K562 (cell line): ENCODE measurements around the gene PLAC9. TPM values are rescaled to one million over a fixed set of nuclear protein-coding genes. Genes with fewer than 3 reads are reported as not detected.

Experiments
- ATAC-seq: fragments of 200-7000 bp; cut with Tn5 transposase; 3 replicates; pipeline ENCODE4 v1.9.1; 2020; ENCODE audit warnings: moderate library complexity
- BruUV-seq: library from RNA; stranded (reverse); fragments of 400-500 nt; replicated peaks from 2 replicates; lab custom pipeline; 2021; lab: Mats Ljungman, UMichigan
- CTCF ChIA-PET: fragments of 300-600 bp; formaldehyde crosslinking; extraction: SDS; loops from one replicate; lab custom pipeline; 2021; ENCODE audit warnings: low intra/inter-chr PET ratio; lab: Yijun Ruan, JAX
- POLR2A ChIA-PET: fragments of 300-600, 350-650 bp; sonication (Branson Sonifier 250); formaldehyde crosslinking; extraction: SDS; loops from one replicate; lab custom pipeline; 2021; ENCODE audit warnings: antibody characterized with exemption, inconsistent platforms; lab: Yijun Ruan, JAX
- DNase-seq, 4 experiments: peaks; one replicate each; pipeline versions ENCODE4 v3.0.0 to v3.0.0-alpha.2; 2011 to 2018; ENCODE audit warnings: low spot score in 3 of 4, mixed read lengths in 3 of 4; ENCODE audit errors: extremely low read depth in 1 of 4
- FAIRE-seq: peaks from 2 replicates; lab custom pipeline; 2011; peaks lifted over from hg19 to GRCh38; lab: Jason Lieb, UNC
- H2AFZ ChIP-seq: 2 replicates; pipeline ENCODE4 v1.6.0; 2011; ENCODE audit warnings: low read depth, low read length, control low read depth, inconsistent platforms
- H3K27ac ChIP-seq: fragments of 200-600 bp; 3 replicates; pipeline ENCODE4 v1.8.0; 2011; ENCODE audit warnings: low read depth, mild to moderate bottlenecking, control low read depth, inconsistent platforms, low read length, moderate library complexity, mixed read lengths; ENCODE audit errors: extremely low read depth
- H3K27me3 ChIP-seq, 2 experiments: fragments of 300-600 bp in 1 of 2; 2 replicates in 1 of 2; 3 replicates in 1 of 2; pipeline versions ENCODE4 v1.6.0 to v1.8.0; 2011; ENCODE audit warnings: inconsistent platforms in 2 of 2, low read length in 2 of 2, mild to moderate bottlenecking in 1 of 2, mixed read lengths in 1 of 2, moderate library complexity in 1 of 2; ENCODE audit not compliant: control insufficient read depth in 2 of 2, insufficient read depth in 2 of 2
- H3K36me3 ChIP-seq: fragments of 300-600 bp; 3 replicates; pipeline ENCODE4 v1.8.0; 2011; ENCODE audit warnings: mild to moderate bottlenecking, low read length, inconsistent platforms; ENCODE audit not compliant: control insufficient read depth, insufficient read depth
- H3K4me1 ChIP-seq, 2 experiments: fragments of 200-600 bp in 1 of 2; replicated peaks in 1 of 2; 2 replicates in 1 of 2; 3 replicates in 1 of 2; pipeline versions ENCODE4 v1.5.1 to v1.8.0; 2011; ENCODE audit warnings: inconsistent platforms in 2 of 2, low read length in 2 of 2, mild to moderate bottlenecking in 1 of 2, mixed read lengths in 1 of 2, moderate library complexity in 1 of 2; ENCODE audit not compliant: control insufficient read depth in 2 of 2, insufficient read depth in 2 of 2
- H3K4me2 ChIP-seq: 2 replicates; pipeline ENCODE4 v1.6.1; 2011; ENCODE audit warnings: low read length, control low read depth, inconsistent platforms, mixed read lengths; ENCODE audit not compliant: insufficient read depth
- H3K4me3 ChIP-seq: fragments of 200-600 bp; sonication (generic), shearing (Covaris generic); 2 replicates; pipeline ENCODE4 v1.5.1; 2016; ENCODE audit warnings: control low read depth, inconsistent platforms
- H3K79me2 ChIP-seq: fragments of 200-600 bp; 3 replicates; pipeline ENCODE4 v1.8.0; 2011; ENCODE audit warnings: low read length, inconsistent platforms; ENCODE audit not compliant: control insufficient read depth, insufficient read depth
- H3K9ac ChIP-seq, 2 experiments: 2 replicates each; pipeline versions ENCODE4 v1.6.0 to v1.6.1; 2011; ENCODE audit warnings: low read depth in 2 of 2, low read length in 2 of 2, control low read depth in 1 of 2, inconsistent platforms in 1 of 2, mild to moderate bottlenecking in 1 of 2, mixed read lengths in 1 of 2; ENCODE audit not compliant: insufficient read depth in 1 of 2
- H3K9me1 ChIP-seq: one replicate; pipeline ENCODE4 v1.6.0; 2011; ENCODE audit warnings: inconsistent platforms, mild to moderate bottlenecking, low read length, moderate library complexity; ENCODE audit not compliant: control insufficient read depth, insufficient read depth
- H3K9me3 ChIP-seq: replicated peaks from 2 replicates; pipeline ENCODE4 v1.5.1; 2011; ENCODE audit warnings: low read depth, low read length, inconsistent platforms; ENCODE audit not compliant: control insufficient read depth, insufficient read depth
- H4K20me1 ChIP-seq: replicated peaks from 2 replicates; pipeline ENCODE4 v1.6.1; 2011; ENCODE audit warnings: low read length, inconsistent platforms, mixed read lengths; ENCODE audit not compliant: control insufficient read depth, insufficient read depth
- CBX3 ChIP-seq, 2 experiments: IDR thresholded peaks; 1 replicate in 1 of 2; 2 replicates in 1 of 2; pipeline ENCODE4 v1.6.1; 2012; ENCODE audit warnings: inconsistent platforms in 2 of 2, low read length in 2 of 2, borderline replicate concordance in 1 of 2, control low read depth in 1 of 2
- CREBBP ChIP-seq: IDR thresholded peaks from one replicate; pipeline ENCODE4 v1.6.1; 2012; ENCODE audit warnings: low read depth, mild to moderate bottlenecking, control low read depth, inconsistent platforms, low read length
- GABPA ChIP-seq: fragments of 200-800 bp; sonication (Bioruptor generic); conservative IDR thresholded peaks from 2 replicates; pipeline ENCODE4 v1.6.1; 2016; ENCODE audit warnings: low read depth, missing genetic modification characterization, missing compliant biosample characterization
- HMG20A ChIP-seq: fragments of 450-650 bp; formaldehyde crosslinking; conservative IDR thresholded peaks from 2 replicates; pipeline ENCODE4 v1.4.0; 2020; ENCODE audit warnings: mild to moderate bottlenecking, mixed read lengths
- PHB2 ChIP-seq: fragments of 450-650 bp; IDR thresholded peaks from 2 replicates; pipeline ENCODE4 v1.6.1; 2017; ENCODE audit warnings: low read depth
- POLR2H ChIP-seq: IDR thresholded peaks from 2 replicates; pipeline ENCODE4 v1.6.1; 2016; ENCODE audit warnings: missing genetic modification characterization, low read depth, mild to moderate bottlenecking, control low read depth, missing compliant biosample characterization, moderate library complexity
- TRIM28 ChIP-seq: fragments of 450-650 bp; IDR thresholded peaks from 2 replicates; pipeline ENCODE4 v1.6.1; 2017
- ZNF695 ChIP-seq: fragments of 450-650 bp; formaldehyde crosslinking; IDR thresholded peaks from 2 replicates; pipeline ENCODE4 v1.4.0; 2020; ENCODE audit warnings: mild to moderate bottlenecking, moderate library complexity
- ZNF79 ChIP-seq: fragments of 250-450 bp; sonication (Bioruptor Pico); IDR thresholded peaks from 2 replicates; pipeline ENCODE4 v1.4.0; 2020; ENCODE audit warnings: low read depth, mild to moderate bottlenecking, moderate library complexity
- WGBS: fragments of 100-300 bp; shearing (Covaris generic); methylation state at CpG from one replicate; pipeline ENCODE4 v1.1.6; 2016; ENCODE audit warnings: low coverage, mixed read lengths; ENCODE audit not compliant: insufficient coverage; ENCODE audit errors: missing lambda C conversion rate; 5-methylcytosine and 5-hydroxymethylcytosine counted together
- in situ Hi-C: fragments of 300-500 bp; cut with MboI; formaldehyde crosslinking; loops from 4 replicates; pipeline ENCODE4 v1.15.0; 2018; ENCODE audit warnings: inconsistent platforms, mixed read lengths
- intact Hi-C: fragments of 100-400 bp; cut with micrococcal nuclease; formaldehyde crosslinking; loops from 2 replicates; pipeline ENCODE4 v1.14.2; 2022
- polyA plus RNA-seq, 8 experiments: library from polyadenylated mRNA; depleted of rRNA in 4 of 8; stranded (reverse) in 5 of 8; unstranded in 3 of 8; fragments of >200 nt; fragmentation: Nextera tagmentation in 2 of 8; fragmentation: Illumina TruSeq in 1 of 8; extraction: Ambion mirVana in 2 of 8; extraction: Trizol in 1 of 8; gene quantifications; 2 replicates each; pipeline versions ENCODE4 v1.2.1 to v1.2.3, GENCODE V29; 2011 to 2014; ENCODE audit warnings: inconsistent platforms in 1 of 8, missing spikeins in 1 of 8
- total RNA-seq, 7 experiments: library from RNA; depleted of rRNA in 6 of 7; stranded (reverse); fragments of >200 nt in 6 of 7; fragmentation: Illumina TruSeq in 2 of 7; extraction: Trizol in 2 of 7; gene quantifications; 2 replicates each; pipeline versions ENCODE4 v1.2.1 to v1.2.3, GENCODE V29; 2011 to 2021; ENCODE audit warnings: low replicate concordance in 1 of 7
- TF ChIP-seq, protein P1 (sequence below), 2 experiments: fragments of 200-800 bp in 1 of 2; sonication (Bioruptor generic) in 1 of 2; sonication (generic) in 1 of 2; formaldehyde crosslinking in 1 of 2; IDR thresholded peaks in 1 of 2; conservative IDR thresholded peaks in 1 of 2; 2 replicates each; pipeline versions ENCODE4 v1.5.0 to v1.6.1; 2016 to 2020; ENCODE audit warnings: missing compliant biosample characterization in 1 of 2, missing genetic modification characterization in 1 of 2, missing genetic modification reagents in 1 of 2
- TF ChIP-seq, protein P2 (sequence below): fragments of 450-650 bp; IDR thresholded peaks from 2 replicates; pipeline ENCODE4 v1.6.1; 2018; ENCODE audit warnings: mild to moderate bottlenecking, low read depth; ENCODE audit not compliant: partially characterized antibody
- TF ChIP-seq, protein P3 (sequence below): fragments of 450-650 bp; formaldehyde crosslinking; IDR thresholded peaks from 2 replicates; pipeline ENCODE4 v1.4.0; 2022; ENCODE audit warnings: mild to moderate bottlenecking, moderate library complexity
- TF ChIP-seq, protein P4 (sequence below): fragments of 450-650 bp; IDR thresholded peaks from 2 replicates; pipeline ENCODE4 v1.7.1; 2018; ENCODE audit warnings: mild to moderate bottlenecking, low read depth; ENCODE audit not compliant: partially characterized antibody
- TF ChIP-seq, protein P5 (sequence below): sonication (generic); formaldehyde crosslinking; IDR thresholded peaks from 2 replicates; pipeline ENCODE4 v1.9.0; 2022; ENCODE audit warnings: mild to moderate bottlenecking, missing genetic modification reagents

PLAC9 gene
- total and polyA plus RNA-seq, 9 of the 15 experiments (the other 6 are each of a cell fraction or from before 2014, with no cell fraction given), result not detected

DNA sequence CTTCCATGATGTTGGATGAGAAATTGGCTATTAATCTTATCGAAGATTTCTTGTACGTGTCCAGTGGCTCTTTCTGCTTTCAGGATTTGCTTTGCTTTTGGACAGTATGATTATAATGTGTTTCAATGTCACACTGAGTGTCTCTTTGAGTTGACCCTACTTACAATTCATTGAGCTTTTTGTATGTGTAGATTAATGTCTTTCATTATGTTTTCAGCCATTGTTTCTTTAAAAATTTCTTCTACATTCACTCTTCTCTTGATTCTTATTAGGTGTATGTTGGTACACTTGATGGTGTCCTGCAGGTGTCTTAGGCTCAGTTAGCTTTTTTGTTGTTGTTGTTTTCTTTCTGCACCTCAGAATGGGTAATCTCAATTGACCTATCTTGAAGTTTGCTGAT is 16.6 kb downstream of the PLAC9 start:
- Histone ChIP-seq H3K79me2 (no peaks in the 10 kb centered on the region), H3K9ac (no peak overlapping the region), H3K4me3 (no peak overlapping the region), H3K9me3 (0 out of 2 replicates have a peak, but pooled peaks cover 4% of the 10 kb centered on the region), H3K36me3 (peaks cover 24% of the 10 kb centered on the region; the same call in 2 of the 3 replicates), H3K27me3 (no peaks in the 10 kb centered on the region), H4K20me1 (peaks cover under 1% of the 10 kb centered on the region; the same call in 1 of the 2 replicates), H3K4me2 (no peak overlapping the region), H3K4me1 (peaks cover 0 to 7% of the 10 kb centered on the region in 2 experiments; a peak in 3 of 5 replicates), H2AFZ (no peak overlapping the region), H3K27ac (no peak overlapping the region), H3K9me1 (no peaks in the 10 kb centered on the region)
- POLR2A ChIA-PET, result interaction anchor here (1.0 to 1.3 kb wide), 2 partner anchors 9 to 34 kb away, joined by 4 to 5 read pairs; no protein-coding TSS in a partner anchor
- in situ Hi-C loops, result no loop called here
- no peak for DNase-seq
- no peak for FAIRE-seq
- WGBS, result 100% methylated on average over 2 of the region's 2 CpGs
- ATAC-seq, result no peak
- TF ChIP-seq, protein P1, sequence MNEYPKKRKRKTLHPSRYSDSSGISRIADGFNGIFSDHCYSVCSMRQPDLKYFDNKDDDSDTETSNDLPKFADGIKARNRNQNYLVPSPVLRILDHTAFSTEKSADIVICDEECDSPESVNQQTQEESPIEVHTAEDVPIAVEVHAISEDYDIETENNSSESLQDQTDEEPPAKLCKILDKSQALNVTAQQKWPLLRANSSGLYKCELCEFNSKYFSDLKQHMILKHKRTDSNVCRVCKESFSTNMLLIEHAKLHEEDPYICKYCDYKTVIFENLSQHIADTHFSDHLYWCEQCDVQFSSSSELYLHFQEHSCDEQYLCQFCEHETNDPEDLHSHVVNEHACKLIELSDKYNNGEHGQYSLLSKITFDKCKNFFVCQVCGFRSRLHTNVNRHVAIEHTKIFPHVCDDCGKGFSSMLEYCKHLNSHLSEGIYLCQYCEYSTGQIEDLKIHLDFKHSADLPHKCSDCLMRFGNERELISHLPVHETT (CRISPR knock-in tag; conservative IDR thresholded peaks at IDR 0.05 in 1 of 2, IDR thresholded peaks at IDR 0.05 in 1 of 2), result no peak
- no peak for TF ChIP-seq ZNF79 (CRISPR knock-in tag)
- TF ChIP-seq GABPA, result no peak
- TF ChIP-seq CBX3 (IDR thresholded peaks at IDR 0.05; ENCODE audit: borderline replicate concordance in 1 of 2, low read length in 2 of 2), result peak in 1 of 2 experiments; percentile 60; a peak in 1 of 3 replicates
- TF ChIP-seq CREBBP, result no peak
- TF ChIP-seq TRIM28, result 0 out of 2 replicates have a peak, but pooled peaks have one; percentile 41
- TF ChIP-seq, protein P2, sequence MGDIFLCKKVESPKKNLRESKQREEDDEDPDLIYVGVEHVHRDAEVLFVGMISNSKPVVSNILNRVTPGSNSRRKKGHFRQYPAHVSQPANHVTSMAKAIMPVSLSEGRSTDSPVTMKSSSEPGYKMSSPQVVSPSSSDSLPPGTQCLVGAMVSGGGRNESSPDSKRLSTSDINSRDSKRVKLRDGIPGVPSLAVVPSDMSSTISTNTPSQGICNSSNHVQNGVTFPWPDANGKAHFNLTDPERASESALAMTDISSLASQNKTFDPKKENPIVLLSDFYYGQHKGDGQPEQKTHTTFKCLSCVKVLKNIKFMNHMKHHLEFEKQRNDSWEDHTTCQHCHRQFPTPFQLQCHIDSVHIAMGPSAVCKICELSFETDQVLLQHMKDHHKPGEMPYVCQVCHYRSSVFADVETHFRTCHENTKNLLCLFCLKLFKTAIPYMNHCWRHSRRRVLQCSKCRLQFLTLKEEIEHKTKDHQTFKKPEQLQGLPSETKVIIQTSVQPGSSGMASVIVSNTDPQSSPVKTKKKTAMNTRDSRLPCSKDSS, result peak; percentile 31
- no peak for TF ChIP-seq HMG20A (CRISPR knock-in tag)
- no peak for TF ChIP-seq PHB2
- no peak for TF ChIP-seq ZNF695 (CRISPR knock-in tag)
- TF ChIP-seq, protein P3, sequence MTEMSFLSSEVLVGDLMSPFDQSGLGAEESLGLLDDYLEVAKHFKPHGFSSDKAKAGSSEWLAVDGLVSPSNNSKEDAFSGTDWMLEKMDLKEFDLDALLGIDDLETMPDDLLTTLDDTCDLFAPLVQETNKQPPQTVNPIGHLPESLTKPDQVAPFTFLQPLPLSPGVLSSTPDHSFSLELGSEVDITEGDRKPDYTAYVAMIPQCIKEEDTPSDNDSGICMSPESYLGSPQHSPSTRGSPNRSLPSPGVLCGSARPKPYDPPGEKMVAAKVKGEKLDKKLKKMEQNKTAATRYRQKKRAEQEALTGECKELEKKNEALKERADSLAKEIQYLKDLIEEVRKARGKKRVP (CRISPR knock-in tag), result no peak
- TF ChIP-seq, protein P4, sequence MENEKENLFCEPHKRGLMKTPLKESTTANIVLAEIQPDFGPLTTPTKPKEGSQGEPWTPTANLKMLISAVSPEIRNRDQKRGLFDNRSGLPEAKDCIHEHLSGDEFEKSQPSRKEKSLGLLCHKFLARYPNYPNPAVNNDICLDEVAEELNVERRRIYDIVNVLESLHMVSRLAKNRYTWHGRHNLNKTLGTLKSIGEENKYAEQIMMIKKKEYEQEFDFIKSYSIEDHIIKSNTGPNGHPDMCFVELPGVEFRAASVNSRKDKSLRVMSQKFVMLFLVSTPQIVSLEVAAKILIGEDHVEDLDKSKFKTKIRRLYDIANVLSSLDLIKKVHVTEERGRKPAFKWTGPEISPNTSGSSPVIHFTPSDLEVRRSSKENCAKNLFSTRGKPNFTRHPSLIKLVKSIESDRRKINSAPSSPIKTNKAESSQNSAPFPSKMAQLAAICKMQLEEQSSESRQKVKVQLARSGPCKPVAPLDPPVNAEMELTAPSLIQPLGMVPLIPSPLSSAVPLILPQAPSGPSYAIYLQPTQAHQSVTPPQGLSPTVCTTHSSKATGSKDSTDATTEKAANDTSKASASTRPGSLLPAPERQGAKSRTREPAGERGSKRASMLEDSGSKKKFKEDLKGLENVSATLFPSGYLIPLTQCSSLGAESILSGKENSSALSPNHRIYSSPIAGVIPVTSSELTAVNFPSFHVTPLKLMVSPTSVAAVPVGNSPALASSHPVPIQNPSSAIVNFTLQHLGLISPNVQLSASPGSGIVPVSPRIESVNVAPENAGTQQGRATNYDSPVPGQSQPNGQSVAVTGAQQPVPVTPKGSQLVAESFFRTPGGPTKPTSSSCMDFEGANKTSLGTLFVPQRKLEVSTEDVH, result peak; percentile 28
- TF ChIP-seq, protein P5, sequence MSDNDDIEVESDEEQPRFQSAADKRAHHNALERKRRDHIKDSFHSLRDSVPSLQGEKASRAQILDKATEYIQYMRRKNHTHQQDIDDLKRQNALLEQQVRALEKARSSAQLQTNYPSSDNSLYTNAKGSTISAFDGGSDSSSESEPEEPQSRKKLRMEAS, result no peak
- 0 out of 2 replicates have a peak, but pooled peaks have one; percentile 36 for TF ChIP-seq POLR2H (tag)
- intact Hi-C loops, result loop anchor here (5.0 kb wide), 1 partner anchor 58 kb away; the partner anchor contains the start of gene ANXA11
- BruUV-seq, result no TSS peak
- CTCF ChIA-PET, result no interaction called here
